AG09309 (cell line): ENCODE results near the gene TYSND1.
"Not testable (repeated sequence)": the region's sequence is repeated elsewhere in the genome, so short reads cannot be mapped to it uniquely, and the experiment has no call there.

Experiments used
- DNase-seq: peaks from one replicate; pipeline ENCODE4 v3.0.0-alpha.2; 2010; ENCODE audit warnings: low read depth
- H3K4me3 ChIP-seq: 2 replicates; pipeline ENCODE4 v1.5.1; 2011; ENCODE audit warnings: mild to moderate bottlenecking, low read depth, low read length, moderate library complexity; ENCODE audit not compliant: control insufficient read depth
- CTCF ChIP-seq: IDR thresholded peaks from 2 replicates; pipeline ENCODE4 v1.5.1; 2011; ENCODE audit warnings: mild to moderate bottlenecking, low read depth, low read length, inconsistent platforms; ENCODE audit not compliant: insufficient read depth, control insufficient read depth; ENCODE audit errors: missing control alignments

The TYSND1 gene

GRCh38 chr10:70190102-70190501 is 43.6 kb upstream of the TYSND1 start:
- no peak for DNase-seq
- no peak overlapping the region for H3K4me3 ChIP-seq
- no peak for TF ChIP-seq CTCF

DNA sequence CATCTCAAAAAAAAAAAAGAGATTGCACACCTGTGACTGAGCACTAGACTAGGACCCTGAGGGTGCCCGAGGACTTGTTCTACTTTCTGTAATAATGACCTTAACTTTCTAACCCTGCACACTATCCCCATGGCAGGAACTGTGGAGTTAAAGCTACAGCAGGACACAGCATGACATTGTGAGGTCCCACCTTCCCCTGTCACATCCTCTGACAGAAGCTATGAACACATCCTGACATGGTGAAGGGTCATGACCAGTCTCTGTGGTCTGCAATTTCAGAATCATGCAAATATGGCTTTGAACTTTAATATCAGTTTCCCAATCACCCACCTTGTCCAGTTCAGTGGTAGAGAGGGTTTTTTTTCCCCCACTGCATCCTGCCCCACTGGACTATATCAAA is 42.3 kb upstream of the TYSND1 start:
- DNase-seq, result no peak
- no peak overlapping the region for H3K4me3 ChIP-seq
- no peak for TF ChIP-seq CTCF

DNA sequence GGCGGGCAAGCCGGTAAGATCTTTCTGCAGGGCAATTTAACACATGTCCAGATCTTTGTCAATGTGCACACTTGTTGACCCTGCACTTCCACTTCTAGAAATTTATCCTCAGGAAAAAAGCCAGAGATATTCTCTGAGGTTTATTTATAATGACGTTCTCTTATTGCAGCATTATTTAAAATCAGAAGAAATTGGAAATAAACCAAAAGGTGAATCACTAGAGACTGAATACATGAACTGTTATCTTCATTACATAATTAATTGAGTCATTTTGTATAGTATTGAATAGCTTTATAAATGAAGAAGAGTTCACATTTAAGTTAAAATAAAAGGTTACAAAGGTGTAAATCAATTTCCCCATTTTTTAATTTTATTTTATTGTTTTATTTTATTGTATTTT is 40.1 kb upstream of the TYSND1 start:
- TF ChIP-seq CTCF, result no peak

DNA sequence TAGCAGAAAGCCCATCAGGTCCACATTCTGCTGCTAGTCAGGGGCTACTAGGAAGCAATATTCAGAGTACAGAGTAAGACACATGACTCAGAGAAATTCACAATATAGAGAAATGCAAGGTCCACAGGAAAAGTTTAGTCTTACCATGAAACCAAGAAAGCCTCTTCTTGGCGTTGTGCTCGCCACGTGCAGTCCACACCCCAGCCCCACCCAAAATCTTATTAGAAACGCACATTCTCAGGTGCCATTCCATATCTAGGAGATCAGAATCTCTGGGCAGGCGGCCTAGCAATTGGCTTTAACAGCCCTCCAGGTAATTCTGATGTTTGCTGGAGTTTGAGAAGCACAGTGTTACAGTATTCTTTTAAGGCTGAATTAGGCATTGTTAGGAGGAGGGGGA is 39.6 kb upstream of the TYSND1 start:
- H3K4me3 ChIP-seq, result no peak overlapping the region
- TF ChIP-seq CTCF, result no peak
- no peak for DNase-seq

More for the DNA sequence above, 40.1 kb upstream of the TYSND1 start:
- no peak for DNase-seq
- no peak overlapping the region for H3K4me3 ChIP-seq

GRCh38 chr10:70183304-70183703 is 36.8 kb upstream of the TYSND1 start:
- no peak for TF ChIP-seq CTCF
- H3K4me3 ChIP-seq, result no peak overlapping the region
- DNase-seq, result no peak

DNA sequence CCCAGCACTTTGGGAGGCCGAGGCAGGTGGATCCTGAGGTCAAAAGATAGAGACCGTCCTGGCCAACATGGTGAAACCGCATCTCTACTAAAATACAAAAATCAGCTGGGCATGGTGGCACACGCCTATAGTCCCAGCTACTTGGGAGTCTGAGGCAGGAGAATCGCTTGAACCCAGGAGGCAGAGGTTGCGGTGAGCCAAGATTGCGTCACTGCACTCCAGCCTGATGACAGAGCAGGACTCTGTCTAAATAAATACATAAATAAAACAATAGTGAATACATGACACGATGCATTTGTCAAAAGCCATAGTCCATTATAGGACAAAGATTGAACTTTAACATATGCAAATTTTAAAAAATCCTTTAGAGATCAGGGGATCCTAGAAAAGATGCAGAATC is 32.7 kb upstream of the TYSND1 start:
- not testable (repeated sequence) for H3K4me3 ChIP-seq, DNase-seq

DNA sequence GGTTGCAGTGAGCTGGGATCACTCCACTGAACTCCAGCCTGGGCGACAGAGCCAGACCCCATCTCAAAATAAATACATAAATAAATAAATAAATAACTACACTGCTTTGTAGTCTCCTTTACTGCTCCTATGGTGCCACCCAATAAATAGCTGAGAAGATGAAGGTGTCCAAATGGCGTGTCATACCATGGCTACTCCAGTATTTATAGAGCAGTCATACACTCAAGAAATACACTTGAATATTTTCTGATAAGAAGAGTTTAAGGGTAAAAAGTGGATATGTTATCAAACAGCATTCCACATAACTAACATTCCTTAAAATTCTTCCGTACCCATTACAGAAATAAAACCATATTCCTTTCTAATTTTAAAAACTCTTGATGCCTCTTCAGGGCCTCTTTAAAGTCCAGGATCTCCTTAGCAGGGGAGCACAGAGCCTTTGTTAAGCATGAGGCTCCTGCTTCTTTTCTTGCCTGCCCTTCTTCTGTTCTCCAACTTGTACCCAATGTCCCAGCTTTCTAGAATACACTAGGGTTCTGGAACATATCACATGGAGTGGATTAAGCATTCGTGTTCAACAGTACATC is 31.7 kb upstream of the TYSND1 start:
- no peak overlapping the region for H3K4me3 ChIP-seq
- no peak for TF ChIP-seq CTCF
- DNase-seq, result no peak
